H9 (cell line): Measurements from ENCODE around the gene EIF1B. TPM values are rescaled to one million over a fixed set of nuclear protein-coding genes. Genes with fewer than 3 reads are reported as not detected.

ENCODE experiments used
- DNase-seq: peaks from one replicate; pipeline ENCODE4 v3.0.0-alpha.2; 2017
- H2AFZ ChIP-seq: one replicate; pipeline ENCODE4 v1.6.1; 2013; ENCODE audit warnings: mild to moderate bottlenecking, low read length, control low read depth, moderate library complexity
- H2AK5ac ChIP-seq: 2 replicates; pipeline ENCODE4 v1.6.1; 2013; ENCODE audit warnings: low read length, control low read depth, mixed read lengths; ENCODE audit not compliant: insufficient read length
- H2BK120ac ChIP-seq: one replicate; pipeline ENCODE4 v1.6.1; 2013; ENCODE audit warnings: low read depth, mild to moderate bottlenecking, low read length, control low read depth, inconsistent platforms; ENCODE audit not compliant: poor library complexity, severe bottlenecking
- H2BK12ac ChIP-seq: 2 replicates; pipeline ENCODE4 v1.6.1; 2013; ENCODE audit warnings: low read length, control low read depth, mixed read lengths, low read depth; ENCODE audit not compliant: insufficient read length
- H2BK15ac ChIP-seq: 2 replicates; pipeline ENCODE4 v1.6.1; 2013; ENCODE audit warnings: low read depth, low read length, control low read depth
- H2BK20ac ChIP-seq: one replicate; pipeline ENCODE4 v1.6.1; 2013; ENCODE audit warnings: low read depth, mild to moderate bottlenecking, low read length, control low read depth, inconsistent platforms; ENCODE audit not compliant: poor library complexity, severe bottlenecking
- H2BK5ac ChIP-seq: 2 replicates; pipeline ENCODE4 v1.6.1; 2013; ENCODE audit warnings: low read length, control low read depth, mixed read lengths; ENCODE audit not compliant: insufficient read length
- H3K14ac ChIP-seq: 2 replicates; pipeline ENCODE4 v1.6.1; 2013; ENCODE audit warnings: low read length, control low read depth; ENCODE audit not compliant: insufficient read depth
- H3K18ac ChIP-seq: 2 replicates; pipeline ENCODE4 v1.6.1; 2013; ENCODE audit warnings: low read depth, mild to moderate bottlenecking, mixed read lengths, low read length, control low read depth; ENCODE audit not compliant: insufficient read length
- H3K23ac ChIP-seq: 2 replicates; pipeline ENCODE4 v1.6.1; 2013; ENCODE audit warnings: low read length, control low read depth, mixed read lengths, low read depth; ENCODE audit not compliant: insufficient read length
- H3K23me2 ChIP-seq: 2 replicates; pipeline ENCODE4 v1.6.1; 2013; ENCODE audit warnings: low read depth, mild to moderate bottlenecking, mixed read lengths, low read length, control low read depth; ENCODE audit not compliant: insufficient read length, poor library complexity, severe bottlenecking
- H3K27ac ChIP-seq: 2 replicates; pipeline ENCODE4 v1.5.1; 2013; ENCODE audit warnings: low read length, control low read depth, mixed read lengths, low read depth; ENCODE audit not compliant: insufficient read length
- H3K27me3 ChIP-seq: 2 replicates; pipeline ENCODE4 v1.6.1; 2013; ENCODE audit warnings: low read length, control low read depth, inconsistent platforms; ENCODE audit not compliant: insufficient read depth
- H3K4ac ChIP-seq: 2 replicates; pipeline ENCODE4 v1.6.1; 2013; ENCODE audit warnings: low read depth, mild to moderate bottlenecking, control low read depth, inconsistent platforms, low read length, moderate library complexity
- H3K4me1 ChIP-seq: 2 replicates; pipeline ENCODE4 v1.6.1; 2013; ENCODE audit warnings: low read length, control low read depth, inconsistent platforms; ENCODE audit not compliant: insufficient read depth
- H3K4me2 ChIP-seq: 2 replicates; pipeline ENCODE4 v1.6.1; 2013; ENCODE audit warnings: low read length, control low read depth, mixed read lengths; ENCODE audit not compliant: insufficient read length, insufficient read depth
- H3K56ac ChIP-seq: 2 replicates; pipeline ENCODE4 v1.6.1; 2013; ENCODE audit warnings: low read depth, mild to moderate bottlenecking, mixed read lengths, low read length, control low read depth; ENCODE audit not compliant: insufficient read length
- H3K79me1 ChIP-seq: 2 replicates; pipeline ENCODE4 v1.6.1; 2013; ENCODE audit warnings: low read depth, mild to moderate bottlenecking, moderate library complexity, low read length, control low read depth, inconsistent platforms; ENCODE audit not compliant: insufficient read depth, poor library complexity, severe bottlenecking
- H3K79me2 ChIP-seq: 2 replicates; pipeline ENCODE4 v1.6.1; 2013; ENCODE audit warnings: low read length, control low read depth, inconsistent platforms; ENCODE audit not compliant: insufficient read depth
- H3K9ac ChIP-seq: 2 replicates; pipeline ENCODE4 v1.6.1; 2013; ENCODE audit warnings: low read length, control low read depth, mixed read lengths; ENCODE audit not compliant: insufficient read length; ENCODE audit errors: extremely low read depth
- H3K9me3 ChIP-seq: one replicate; pipeline ENCODE4 v1.6.1; 2013; ENCODE audit warnings: low read depth, low read length, inconsistent platforms; ENCODE audit not compliant: control insufficient read depth
- H3T11ph ChIP-seq: one replicate; pipeline ENCODE4 v1.6.1; 2013; ENCODE audit warnings: mild to moderate bottlenecking, low read length, control low read depth, inconsistent platforms
- H4K20me1 ChIP-seq: one replicate; pipeline ENCODE4 v1.6.1; 2013; ENCODE audit not compliant: control insufficient read depth, insufficient read length, insufficient read depth
- H4K5ac ChIP-seq: 2 replicates; pipeline ENCODE4 v1.6.1; 2013; ENCODE audit warnings: low read depth, mild to moderate bottlenecking, mixed read lengths, low read length, control low read depth; ENCODE audit not compliant: insufficient read length
- H4K8ac ChIP-seq: replicated peaks from 2 replicates; pipeline ENCODE4 v1.6.1; 2013; ENCODE audit warnings: low read length, control low read depth, mixed read lengths, low read depth; ENCODE audit not compliant: insufficient read length
- H4K91ac ChIP-seq: 2 replicates; pipeline ENCODE4 v1.6.1; 2013; ENCODE audit warnings: low read depth, mild to moderate bottlenecking, moderate library complexity, mixed read lengths, low read length, control low read depth; ENCODE audit not compliant: insufficient read length
- H3K27ac Mint-ChIP-seq, 3 experiments: 2 replicates in 2 of 3; 3 replicates in 1 of 3; pipeline ENCODE4 v1.8.0; 2020 to 2021; ENCODE audit warnings: mixed read lengths in 3 of 3, mild to moderate bottlenecking in 1 of 3, moderate library complexity in 1 of 3
- H3K27me3 Mint-ChIP-seq: 2 replicates; pipeline ENCODE4 v1.8.0; 2021; ENCODE audit warnings: low read depth, mild to moderate bottlenecking, moderate library complexity, mixed read lengths
- H3K36me3 Mint-ChIP-seq, 3 experiments: 2 replicates in 2 of 3; 3 replicates in 1 of 3; pipeline ENCODE4 v1.8.0; 2020 to 2021; ENCODE audit warnings: low read depth in 3 of 3, mixed read lengths in 3 of 3; ENCODE audit not compliant: insufficient read depth in 1 of 3
- H3K4me1 Mint-ChIP-seq, 2 experiments: 2 replicates each; pipeline ENCODE4 v1.8.0; 2020; ENCODE audit warnings: mixed read lengths in 2 of 2
- H3K4me3 Mint-ChIP-seq, 2 experiments: 2 replicates in 1 of 2; 3 replicates in 1 of 2; pipeline ENCODE4 v1.8.0; 2020 to 2021; ENCODE audit warnings: mild to moderate bottlenecking in 2 of 2, mixed read lengths in 2 of 2, moderate library complexity in 1 of 2
- H3K9me3 Mint-ChIP-seq, 2 experiments: 2 replicates in 1 of 2; 3 replicates in 1 of 2; pipeline ENCODE4 v1.8.0; 2020; ENCODE audit warnings: mild to moderate bottlenecking in 2 of 2, mixed read lengths in 2 of 2, moderate library complexity in 1 of 2
- WGBS: extraction: QIAGEN DNeasy Blood & Tissue Kit; methylation state at CpG from one replicate; pipeline ENCODE4 v1.1.7; 2013; ENCODE audit warnings: missing lambda C conversion rate, low lambda C conversion rate, mixed read lengths; ENCODE audit not compliant: insufficient read length; ENCODE audit errors: extremely low coverage; 5-methylcytosine and 5-hydroxymethylcytosine counted together
- total RNA-seq: library from RNA; stranded (reverse); gene quantifications from 2 replicates; pipeline ENCODE4 v1.2.1, GENCODE V29; 2021
- TF ChIP-seq, protein P1 (sequence below): fragments of 200-600 bp; sonication (generic); conservative IDR thresholded peaks from 3 replicates; pipeline ENCODE4 v1.8.0; 2021; ENCODE audit warnings: antibody characterized with exemption, mild to moderate bottlenecking

Gene EIF1B
- total RNA-seq, 1 experiment from 2014 or later, result 133 TPM

DNA sequence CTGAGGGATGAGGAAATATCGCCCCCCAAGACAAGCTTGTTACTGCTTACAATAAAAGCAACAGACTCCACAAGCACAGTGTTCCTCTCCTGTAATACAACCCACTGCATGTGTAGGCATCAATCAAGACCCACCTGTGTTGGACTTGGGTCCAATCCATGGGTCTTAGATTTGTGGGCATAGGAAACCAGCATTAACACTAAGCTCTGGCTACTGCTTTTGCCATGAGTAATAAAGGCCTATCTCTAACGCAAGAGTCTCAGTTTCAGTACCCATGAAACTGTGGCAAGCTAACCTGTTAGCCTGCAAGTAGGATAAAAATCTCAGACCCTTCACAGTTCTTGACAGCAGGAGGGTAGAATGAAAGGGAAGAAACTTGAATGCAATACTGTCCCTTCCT, 5.2 kb upstream of the EIF1B start:
- H3K4ac ChIP-seq, result no peak overlapping the region
- DNase-seq, result no peak
- H3K14ac ChIP-seq, result no peak overlapping the region
- Mint-ChIP-seq H3K4me1 (peaks cover 6 to 7% of the 10 kb centered on the region in 2 experiments), H3K9me3 (peaks cover 0 to 2% of the 10 kb centered on the region in 2 experiments; a peak in 1 of 5 replicates), H3K27ac (no peak overlapping the region), H3K4me3 (no peak overlapping the region), H3K36me3 (peaks cover 0 to 6% (median 0%) of the 10 kb centered on the region in 3 experiments; a peak in 1 of 7 replicates), H3K27me3 (no peaks in the 10 kb centered on the region)
- H3K79me1 ChIP-seq, result no peaks in the 10 kb centered on the region
- H3K9me3 ChIP-seq, result no peaks in the 10 kb centered on the region
- no peak overlapping the region for H2BK5ac ChIP-seq
- no peak overlapping the region for H2AK5ac ChIP-seq
- H2BK20ac ChIP-seq, result no peak overlapping the region
- no CpG with 5 or more reads among the region's 2 CpGs for WGBS
- H3K9ac ChIP-seq, result no peak overlapping the region
- H3K79me2 ChIP-seq, result no peaks in the 10 kb centered on the region
- peaks cover 4% of the 10 kb centered on the region for H3K23me2 ChIP-seq
- no peak overlapping the region for H3K56ac ChIP-seq
- H3K4me1 ChIP-seq, result peaks cover 6% of the 10 kb centered on the region; the same call in 1 of the 2 replicates
- TF ChIP-seq, protein P1, sequence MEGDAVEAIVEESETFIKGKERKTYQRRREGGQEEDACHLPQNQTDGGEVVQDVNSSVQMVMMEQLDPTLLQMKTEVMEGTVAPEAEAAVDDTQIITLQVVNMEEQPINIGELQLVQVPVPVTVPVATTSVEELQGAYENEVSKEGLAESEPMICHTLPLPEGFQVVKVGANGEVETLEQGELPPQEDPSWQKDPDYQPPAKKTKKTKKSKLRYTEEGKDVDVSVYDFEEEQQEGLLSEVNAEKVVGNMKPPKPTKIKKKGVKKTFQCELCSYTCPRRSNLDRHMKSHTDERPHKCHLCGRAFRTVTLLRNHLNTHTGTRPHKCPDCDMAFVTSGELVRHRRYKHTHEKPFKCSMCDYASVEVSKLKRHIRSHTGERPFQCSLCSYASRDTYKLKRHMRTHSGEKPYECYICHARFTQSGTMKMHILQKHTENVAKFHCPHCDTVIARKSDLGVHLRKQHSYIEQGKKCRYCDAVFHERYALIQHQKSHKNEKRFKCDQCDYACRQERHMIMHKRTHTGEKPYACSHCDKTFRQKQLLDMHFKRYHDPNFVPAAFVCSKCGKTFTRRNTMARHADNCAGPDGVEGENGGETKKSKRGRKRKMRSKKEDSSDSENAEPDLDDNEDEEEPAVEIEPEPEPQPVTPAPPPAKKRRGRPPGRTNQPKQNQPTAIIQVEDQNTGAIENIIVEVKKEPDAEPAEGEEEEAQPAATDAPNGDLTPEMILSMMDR, result no peak
- H3K4me2 ChIP-seq, result no peak overlapping the region
- no peak overlapping the region for H3K27ac ChIP-seq
- no peak overlapping the region for H4K5ac ChIP-seq
- H3K27me3 ChIP-seq, result no peaks in the 10 kb centered on the region
- H3T11ph ChIP-seq, result no peak overlapping the region
- H2BK120ac ChIP-seq, result no peak overlapping the region
- H3K18ac ChIP-seq, result no peak overlapping the region
- H4K8ac ChIP-seq, result no peak overlapping the region
- H2AFZ ChIP-seq, result no peak overlapping the region
- no peaks in the 10 kb centered on the region for H4K20me1 ChIP-seq
- H4K91ac ChIP-seq, result no peak overlapping the region
- H2BK12ac ChIP-seq, result no peak overlapping the region
- no peak overlapping the region for H2BK15ac ChIP-seq
- no peak overlapping the region for H3K23ac ChIP-seq
